AG04449 (cell line): ENCODE results near the gene IRF9.

Experiments
- CTCF ChIA-PET: fragments of 350-600 bp; formaldehyde crosslinking; extraction: SDS; loops from one replicate; lab custom pipeline; 2021; ENCODE audit warnings: antibody characterized with exemption; lab: Yijun Ruan, JAX
- POLR2A ChIA-PET: fragments of 400-600, 350-600 bp; formaldehyde crosslinking; extraction: SDS; loops from one replicate; lab custom pipeline; 2020; ENCODE audit warnings: antibody characterized with exemption, inconsistent platforms; lab: Yijun Ruan, JAX
- DNase-seq: peaks from one replicate; pipeline ENCODE4 v3.0.0-alpha.2; 2010; ENCODE audit warnings: low read depth, low spot score
- H3K4me3 ChIP-seq: 2 replicates; pipeline ENCODE4 v1.5.1; 2011; ENCODE audit warnings: low read depth, mild to moderate bottlenecking, control low read depth, low read length
- TF ChIP-seq, protein P1 (sequence below): IDR thresholded peaks from one replicate; pipeline ENCODE4 v1.5.1; 2011; ENCODE audit warnings: mild to moderate bottlenecking, moderate library complexity, low read length, control low read depth, inconsistent platforms; ENCODE audit not compliant: insufficient read depth; ENCODE audit errors: missing control alignments

The IRF9 gene

DNA sequence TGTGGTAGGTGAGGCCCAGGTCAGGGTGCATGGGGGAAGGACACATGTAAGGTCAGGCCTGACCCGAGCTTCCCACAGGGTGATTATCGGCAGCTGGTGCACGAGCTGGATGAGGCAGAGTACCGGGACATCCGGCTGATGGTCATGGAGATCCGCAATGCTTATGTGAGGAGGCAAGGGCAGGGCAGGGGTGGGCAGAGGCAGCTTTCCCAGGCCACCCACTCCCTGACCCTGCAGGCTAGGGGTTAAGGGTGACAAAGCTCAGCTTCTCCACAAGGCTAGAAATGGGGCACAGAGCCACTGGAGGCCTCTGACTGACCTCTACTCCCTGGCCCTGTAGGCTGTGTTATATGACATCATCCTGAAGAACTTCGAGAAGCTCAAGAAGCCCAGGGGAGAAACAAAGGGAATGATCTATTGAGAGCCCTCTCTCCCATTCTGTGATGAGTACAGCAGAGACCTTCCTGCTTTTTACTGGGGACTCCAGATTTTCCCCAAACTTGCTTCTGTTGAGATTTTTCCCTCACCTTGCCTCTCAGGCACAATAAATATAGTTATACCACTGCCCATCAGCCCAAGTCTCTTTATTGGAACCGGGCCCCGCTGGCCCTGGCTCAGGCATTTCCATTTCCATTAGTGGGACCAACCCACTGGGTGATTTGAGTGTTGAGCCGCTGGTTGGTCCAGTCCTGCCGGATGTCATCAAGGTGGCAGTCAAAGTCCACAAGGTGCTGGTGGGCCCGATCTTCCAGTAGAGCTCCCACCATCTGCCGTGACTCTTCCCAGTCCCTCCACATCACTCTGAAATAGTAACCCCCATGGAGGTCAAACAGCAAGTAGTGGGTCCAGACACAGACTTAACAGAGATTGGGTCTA lies 22.4 kb upstream of the IRF9 start:
- TF ChIP-seq, protein P1, sequence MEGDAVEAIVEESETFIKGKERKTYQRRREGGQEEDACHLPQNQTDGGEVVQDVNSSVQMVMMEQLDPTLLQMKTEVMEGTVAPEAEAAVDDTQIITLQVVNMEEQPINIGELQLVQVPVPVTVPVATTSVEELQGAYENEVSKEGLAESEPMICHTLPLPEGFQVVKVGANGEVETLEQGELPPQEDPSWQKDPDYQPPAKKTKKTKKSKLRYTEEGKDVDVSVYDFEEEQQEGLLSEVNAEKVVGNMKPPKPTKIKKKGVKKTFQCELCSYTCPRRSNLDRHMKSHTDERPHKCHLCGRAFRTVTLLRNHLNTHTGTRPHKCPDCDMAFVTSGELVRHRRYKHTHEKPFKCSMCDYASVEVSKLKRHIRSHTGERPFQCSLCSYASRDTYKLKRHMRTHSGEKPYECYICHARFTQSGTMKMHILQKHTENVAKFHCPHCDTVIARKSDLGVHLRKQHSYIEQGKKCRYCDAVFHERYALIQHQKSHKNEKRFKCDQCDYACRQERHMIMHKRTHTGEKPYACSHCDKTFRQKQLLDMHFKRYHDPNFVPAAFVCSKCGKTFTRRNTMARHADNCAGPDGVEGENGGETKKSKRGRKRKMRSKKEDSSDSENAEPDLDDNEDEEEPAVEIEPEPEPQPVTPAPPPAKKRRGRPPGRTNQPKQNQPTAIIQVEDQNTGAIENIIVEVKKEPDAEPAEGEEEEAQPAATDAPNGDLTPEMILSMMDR: no peak
- no peak for DNase-seq
- no peak overlapping the region for H3K4me3 ChIP-seq
- POLR2A ChIA-PET: interaction anchor here (0.8 to 1.2 kb wide), 3 partner anchors 24 to 44 kb away, joined by 3 to 5 read pairs (median 3); partner anchors contain the start of genes DCAF11, NRL and PCK2
- CTCF ChIA-PET: interaction anchor here (0.6 to 1.6 kb wide), 7 partner anchors 22 to 1079 kb away, joined by 3 to 5 read pairs (median 3); partner anchors contain the start of genes DCAF11, IRF9, NRL and RABGGTA

DNA sequence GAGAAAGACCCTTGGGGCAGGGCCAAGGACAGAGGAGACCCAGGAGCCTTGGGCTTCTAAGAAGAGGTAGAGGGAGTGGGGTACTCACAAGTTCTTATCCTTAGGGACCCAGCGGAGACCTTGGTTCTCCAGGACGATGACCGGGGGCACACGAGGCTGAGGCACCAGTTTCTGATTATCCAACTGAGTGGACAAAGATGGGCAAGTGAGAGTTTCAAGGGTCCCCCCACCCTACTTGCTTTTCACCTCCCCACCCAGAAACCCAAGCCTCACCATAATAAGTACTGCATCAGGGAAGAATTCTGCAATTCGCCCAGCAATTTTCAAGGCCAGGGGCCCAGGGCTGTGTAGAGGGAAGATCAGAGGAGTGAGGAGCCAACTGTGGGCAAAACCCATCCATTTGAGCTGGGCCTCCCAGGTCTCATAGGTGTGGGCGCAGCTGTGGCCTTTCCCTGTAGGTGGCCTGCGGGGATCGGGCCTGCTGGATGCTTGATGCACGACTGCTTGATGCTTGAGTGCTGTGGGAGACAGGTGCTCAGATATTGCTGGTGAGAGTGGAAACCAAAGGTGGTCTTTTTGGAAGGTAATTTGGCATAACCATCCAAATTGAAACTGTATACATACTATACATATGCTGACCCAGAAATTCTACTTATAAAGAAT lies 21.7 kb upstream of the IRF9 start:
- DNase-seq: no peak
- ChIA-PET CTCF (interaction anchor here (0.9 to 1.6 kb wide), 5 partner anchors 21 to 158 kb away, joined by 3 to 5 read pairs (median 4); partner anchors contain the start of gene IRF9), POLR2A (interaction anchor here (0.8 kb wide), 1 partner anchor 45 kb away, joined by 3 read pairs; the partner anchor contains the start of gene PCK2)
- TF ChIP-seq, protein P1: no peak
- no peak overlapping the region; the same call in 1 of the 2 replicates for H3K4me3 ChIP-seq

DNA sequence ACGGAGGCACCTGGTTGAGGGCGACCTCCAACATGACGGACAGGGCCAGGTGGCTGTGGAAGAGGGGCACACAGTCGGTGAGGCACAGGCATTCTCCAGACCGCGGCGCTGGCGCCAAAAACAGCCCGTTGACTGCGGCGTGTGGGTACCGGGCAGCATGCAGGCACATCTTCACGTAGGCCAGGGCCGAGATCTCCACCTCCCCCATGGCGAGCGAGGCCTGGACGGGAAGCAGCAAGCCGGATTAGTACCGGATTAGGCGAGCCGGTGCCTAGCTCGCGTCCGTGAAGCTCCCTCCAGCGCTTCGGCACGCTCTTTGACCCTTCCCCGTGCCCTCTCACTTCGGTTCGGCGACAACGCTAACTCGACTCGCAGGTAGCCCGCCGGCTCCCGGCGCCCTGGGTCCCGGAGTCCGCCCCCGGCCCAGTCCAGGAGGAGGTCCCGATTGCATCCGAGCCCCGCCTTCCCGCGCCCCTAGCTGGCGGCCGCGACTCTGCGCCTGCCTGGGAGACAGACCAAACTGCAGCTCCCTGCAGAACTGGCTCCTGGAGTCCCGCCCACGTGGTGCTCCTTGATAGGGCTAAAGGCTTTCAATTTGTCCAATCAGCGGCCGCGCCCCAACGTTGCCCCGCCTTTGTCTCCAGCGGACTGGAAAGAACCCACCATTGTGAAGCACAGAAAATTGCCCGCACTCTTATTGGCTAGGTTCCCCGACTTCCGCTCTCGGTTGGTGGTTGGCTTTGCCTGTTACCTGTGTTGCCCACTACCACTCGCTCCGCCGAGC lies 19.8 kb upstream of the IRF9 start, which contains the start of gene EMC9:
Gene EMC9 (minus strand): TSS at position 495 of the 784 bp plus-strand sequence. CDS start 287 bp downstream, at position 208.
- H3K4me3 ChIP-seq: peak within 1 kb of the TSS; percentile 97
- POLR2A ChIA-PET: interaction anchor here (1.0 to 1.5 kb wide), 7 partner anchors 9 to 158 kb away, joined by 3 to 7 read pairs (median 5); partner anchors contain the start of genes DCAF11, DHRS1, IRF9 and NOP9
- TF ChIP-seq, protein P1: peak; percentile 56
- CTCF ChIA-PET: interaction anchor here (0.6 to 2.1 kb wide), 11 partner anchors 14 to 169 kb away, joined by 3 to 15 read pairs (median 4); partner anchors contain the start of genes CIDEB, DCAF11, IRF9 and NRL
- DNase-seq: peak; percentile 94

DNA sequence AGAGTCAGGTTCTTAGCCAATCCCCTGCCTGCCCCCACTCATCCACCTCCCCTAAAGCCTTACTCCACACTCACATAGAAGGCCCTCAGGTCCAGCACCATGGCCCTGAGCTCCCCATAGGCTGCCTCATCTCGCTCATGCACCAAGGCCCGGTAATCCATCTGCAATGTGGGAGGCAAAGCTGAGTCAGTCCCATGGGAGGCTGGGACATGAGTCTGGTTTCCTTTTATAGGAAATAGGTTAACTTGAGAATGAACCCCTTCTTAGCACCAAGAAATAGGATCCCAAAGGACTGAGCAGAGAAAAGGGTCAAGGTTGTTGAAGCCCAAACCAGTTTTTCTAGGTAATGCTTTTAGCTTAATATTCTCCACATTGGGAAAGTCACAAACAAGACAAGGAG lies 17.6 kb upstream of the IRF9 start:
- POLR2A ChIA-PET: no interaction called here
- DNase-seq: no peak
- CTCF ChIA-PET: interaction anchor here (0.7 to 4.4 kb wide), 6 partner anchors 17 to 166 kb away, joined by 3 to 22 read pairs (median 4); partner anchors contain the start of genes IRF9 and LTB4R2
- TF ChIP-seq, protein P1: no peak
- H3K4me3 ChIP-seq: no peak overlapping the region

DNA sequence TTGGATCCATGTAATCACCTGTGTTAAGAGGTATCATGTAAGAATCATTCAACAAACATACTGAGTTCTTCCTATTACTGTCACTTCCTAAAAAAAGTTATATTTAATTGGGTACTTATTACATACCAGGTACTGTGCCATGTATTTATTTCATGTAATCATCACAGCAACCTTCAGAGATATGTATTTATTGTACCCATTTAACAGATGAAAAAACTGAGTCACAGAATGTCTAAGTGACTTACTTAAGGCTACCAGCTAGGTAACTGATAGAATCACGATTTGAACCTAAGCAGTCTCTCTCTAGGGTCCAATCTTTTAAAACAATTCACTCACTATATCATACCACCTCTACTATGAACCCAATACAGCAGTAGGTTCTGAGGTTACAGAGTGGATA lies 16.6 kb upstream of the IRF9 start:
- DNase-seq: no peak
- H3K4me3 ChIP-seq: no peak overlapping the region
- CTCF ChIA-PET: interaction anchor here (1.1 to 4.4 kb wide), 3 partner anchors 17 to 73 kb away, joined by 3 to 22 read pairs (median 4); partner anchors contain the start of gene IRF9
- TF ChIP-seq, protein P1: no peak
- POLR2A ChIA-PET: no interaction called here
